ENCODE results near the gene FAM107B. TPM values are rescaled to one million over a fixed set of nuclear protein-coding genes. Genes with fewer than 3 reads are reported as not detected.

FAM107B gene
- total and polyA plus RNA-seq, 2 donors (not counting 3 experiments of a cell fraction or from before 2014, with no cell fraction given), result 39.2 to 176 TPM

- CTCF ChIA-PET, result interaction anchor here (1.1 kb wide), 1 partner anchor 21 kb away, joined by 4 read pairs; no protein-coding TSS in a partner anchor
- no peak overlapping the region for H3K4me3 ChIP-seq (replicated peaks in 1 of 3; ENCODE audit: insufficient read depth in 1 of 3, low read depth in 1 of 3, low read length in 3 of 3)
- BruUV-seq (replicated peaks), result no TSS peak
- no peak overlapping the region for H3K9ac ChIP-seq (replicated peaks; ENCODE audit: extremely low read depth, insufficient read depth, low read length)
- H3K27ac ChIP-seq (ENCODE audit: insufficient read depth, low read depth, low read length), result no peak overlapping the region
- H3K4me1 ChIP-seq (ENCODE audit: control insufficient read depth, extremely low read depth, insufficient read depth, low read length), result peaks cover 22% of the 10 kb centered on the region
- FAIRE-seq (no peak), DNase-seq (ENCODE audit: low read depth, low spot score) (no peak)
- H3K4me2 ChIP-seq (ENCODE audit: insufficient read depth, low read length), result no peak overlapping the region
- H2AFZ ChIP-seq (ENCODE audit: low read depth, low read length), result no peak overlapping the region
- no peak for TF ChIP-seq MAX (IDR thresholded peaks at IDR 0.05; ENCODE audit: insufficient read depth, insufficient read length)
- TF ChIP-seq GATA2 (IDR thresholded peaks at IDR 0.05; ENCODE audit: insufficient read depth, insufficient read length, low read depth, low read length), result no peak
- TF ChIP-seq MYC (IDR thresholded peaks at IDR 0.05; ENCODE audit: low read depth, low read length), result no peak
- TF ChIP-seq POLR2AphosphoS5 (IDR thresholded peaks at IDR 0.05; ENCODE audit: insufficient read depth, low read depth, low read length), result no peak
- TF ChIP-seq EZH2 (IDR thresholded peaks at IDR 0.05; ENCODE audit: borderline replicate concordance, low read depth, low read length, severe bottlenecking), result no peak
- TF ChIP-seq POLR2A (IDR thresholded peaks at IDR 0.05; ENCODE audit: low read depth, low read length), result no peak
- TF ChIP-seq CTCF (IDR thresholded peaks at IDR 0.05; ENCODE audit: extremely low read depth in 1 of 2, insufficient read depth in 1 of 2, low read depth in 1 of 2, low read length in 2 of 2), result no peak
- dilution Hi-C loops (cut with MboI; ENCODE audit: extremely low pct_ligation_motif_present, low sequenced_read_pairs) (no loop called here), intact Hi-C loops (cut with micrococcal nuclease) (no loop called here)
- H4K20me1 ChIP-seq (replicated peaks; ENCODE audit: control insufficient read depth, extremely low read depth, insufficient read depth, low read length), result no peaks in the 10 kb centered on the region
- H3K79me2 ChIP-seq (ENCODE audit: control insufficient read depth, insufficient read depth, low read length), result peaks cover 99% of the 10 kb centered on the region
- H3K27me3 ChIP-seq (ENCODE audit: control insufficient read depth in 2 of 2, insufficient read depth in 2 of 2, low read length in 2 of 2), result no peaks in the 10 kb centered on the region
- no peaks in the 10 kb centered on the region for H3K9me1 ChIP-seq (replicated peaks; ENCODE audit: control insufficient read depth, extremely low read depth, insufficient read depth, low read length)
- no peaks in the 10 kb centered on the region for H3K9me3 ChIP-seq (replicated peaks; ENCODE audit: control insufficient read depth, insufficient read depth, low read length)
- peaks cover 12 to 13% of the 10 kb centered on the region in 2 experiments for H3K36me3 ChIP-seq (ENCODE audit: control insufficient read depth in 2 of 2, extremely low read depth in 1 of 2, insufficient read depth in 2 of 2, low read length in 2 of 2)
- POLR2A ChIA-PET, result no interaction called here
These were observed 208.2 kb downstream of the FAM107B start for GRCh38 chr10:14566498-14566897.

Measured in endothelial cell of umbilical vein (primary cell).